PC-3 (cell line): ENCODE measurements around the gene CCDC183.

Experiments used
- CTCF ChIP-seq: fragments of 300-600 bp; sonication (generic); conservative IDR thresholded peaks from 2 replicates; pipeline ENCODE4 v1.5.1; 2017; ENCODE audit warnings: antibody characterized with exemption, low read depth, mild to moderate bottlenecking, low read length
- EZH2 ChIP-seq: fragments of 300-600 bp; sonication (generic); IDR thresholded peaks from one replicate; pipeline ENCODE4 v1.6.1; 2017; ENCODE audit warnings: antibody characterized with exemption, mild to moderate bottlenecking, low read length; ENCODE audit not compliant: unreplicated experiment
- EZH2phosphoT487 ChIP-seq: fragments of 300-600 bp; sonication (generic); IDR thresholded peaks from 2 replicates; pipeline ENCODE4 v1.6.1; 2018; ENCODE audit warnings: mild to moderate bottlenecking, antibody characterized with exemption, low read length, borderline replicate concordance

GRCh38 chr9:136854842-136855460 lies 58.8 kb downstream of the CCDC183 start:
- no peak for TF ChIP-seq CTCF
- no peak for TF ChIP-seq EZH2phosphoT487
- TF ChIP-seq EZH2, result no peak
